GM19023 (cell line): ENCODE data around the gene UBASH3B.

Experiments
- ATAC-seq: cut with Tn5 transposase; IDR thresholded peaks from one replicate; pipeline ENCODE4 v1.9.1; 2021; ENCODE audit warnings: mild to moderate bottlenecking, moderate library complexity; ENCODE audit not compliant: unreplicated experiment

UBASH3B gene

GRCh38 chr11:122751292-122752070 lies 96.0 kb downstream of the UBASH3B start:
- no peak for ATAC-seq

GRCh38 chr11:122754028-122754427 lies 98.5 kb downstream of the UBASH3B start:
- ATAC-seq: no peak

GRCh38 chr11:122754553-122755322 lies 99.2 kb downstream of the UBASH3B start:
- no peak for ATAC-seq

GRCh38 chr11:122755409-122755808 lies 99.9 kb downstream of the UBASH3B start:
- ATAC-seq: no peak

GRCh38 chr11:122755941-122756340 lies 100.4 kb downstream of the UBASH3B start:
- no peak for ATAC-seq

- ATAC-seq: no peak
Measured at GRCh38 chr11:122756417-122756816, 100.9 kb downstream of the UBASH3B start.

GRCh38 chr11:122757201-122757600 lies 101.7 kb downstream of the UBASH3B start:
- no peak for ATAC-seq

GRCh38 chr11:122758339-122758738 lies 102.8 kb downstream of the UBASH3B start:
- no peak for ATAC-seq

GRCh38 chr11:122758974-122759373 lies 103.5 kb downstream of the UBASH3B start:
- no peak for ATAC-seq

GRCh38 chr11:122763108-122763507 lies 107.6 kb downstream of the UBASH3B start:
- ATAC-seq: no peak

GRCh38 chr11:122764371-122765090 lies 109.0 kb downstream of the UBASH3B start:
- ATAC-seq: no peak

- no peak for ATAC-seq
Measured at GRCh38 chr11:122765487-122766131, 110.1 kb downstream of the UBASH3B start.

GRCh38 chr11:122769126-122769780 lies 113.7 kb downstream of the UBASH3B start:
- ATAC-seq: no peak

GRCh38 chr11:122772945-122773344 lies 117.4 kb downstream of the UBASH3B start:
- ATAC-seq: no peak

- no peak for ATAC-seq
Measured at GRCh38 chr11:122773781-122774266, 118.3 kb downstream of the UBASH3B start.

- ATAC-seq: no peak
Measured at GRCh38 chr11:122775675-122776271, 120.3 kb downstream of the UBASH3B start.

GRCh38 chr11:122776546-122776945 lies 121.0 kb downstream of the UBASH3B start:
- ATAC-seq: no peak

- no peak for ATAC-seq
Measured at GRCh38 chr11:122777343-122777742, 121.8 kb downstream of the UBASH3B start.

- ATAC-seq: no peak
Measured at GRCh38 chr11:122778148-122778547, 122.6 kb downstream of the UBASH3B start.

- ATAC-seq: no peak
Measured at GRCh38 chr11:122779047-122779629, 123.6 kb downstream of the UBASH3B start.
